HG03175 (cell line): ENCODE measurements around the gene ACSL6.

Experiments used
- ATAC-seq: cut with Tn5 transposase; IDR thresholded peaks from one replicate; pipeline ENCODE4 v1.9.1; 2021; ENCODE audit warnings: mild to moderate bottlenecking, moderate library complexity; ENCODE audit not compliant: unreplicated experiment

The ACSL6 gene

GRCh38 chr5:132011622-132012343 is at the start of gene ACSL6:
Gene ACSL6, minus strand, starts transcription at chr5:132011658. Its CDS starts 105 bp downstream, at chr5:132011553.
- no peak for ATAC-seq

- ATAC-seq = no peak
Observed at GRCh38 chr5:132060501-132061161, 49.2 kb upstream of the ACSL6 start, which contains the start of gene IL3. Gene IL3, plus strand, starts transcription at chr5:132060655. Its CDS starts 52 bp downstream, at chr5:132060707.

- ATAC-seq = no peak
Observed at GRCh38 chr5:132059696-132060500, 48.4 kb upstream of the ACSL6 start.

- ATAC-seq = no peak
Observed at GRCh38 chr5:132059043-132059695, 47.7 kb upstream of the ACSL6 start.

- ATAC-seq = no peak
Observed at GRCh38 chr5:132058646-132059042, 47.2 kb upstream of the ACSL6 start.

- ATAC-seq = no peak
Observed at GRCh38 chr5:132057498-132058255, 46.2 kb upstream of the ACSL6 start.

- no peak for ATAC-seq
Observed at GRCh38 chr5:132056610-132057497, 45.4 kb upstream of the ACSL6 start.

- no peak for ATAC-seq
Observed at GRCh38 chr5:132055808-132056609, 44.6 kb upstream of the ACSL6 start.

- no peak for ATAC-seq
Observed at GRCh38 chr5:132055441-132055807, 44.0 kb upstream of the ACSL6 start.

GRCh38 chr5:132054697-132055440 is 43.4 kb upstream of the ACSL6 start:
- no peak for ATAC-seq

- ATAC-seq = no peak
Observed at GRCh38 chr5:132054031-132054696, 42.7 kb upstream of the ACSL6 start.

GRCh38 chr5:132053483-132053882 is 42.0 kb upstream of the ACSL6 start:
- ATAC-seq = no peak

GRCh38 chr5:132052520-132052919 is 41.1 kb upstream of the ACSL6 start:
- ATAC-seq = no peak

- ATAC-seq = no peak
Observed at GRCh38 chr5:132050661-132051552, 39.4 kb upstream of the ACSL6 start.

- ATAC-seq = no peak
Observed at GRCh38 chr5:132050136-132050535, 38.7 kb upstream of the ACSL6 start.

GRCh38 chr5:132049559-132049958 is 38.1 kb upstream of the ACSL6 start:
- no peak for ATAC-seq
